ENCODE data around the gene HLA-F.

Gene HLA-F

GRCh38 chr6:29770306-29770705 lies 47.1 kb downstream of the HLA-F start:
- CTCF ChIA-PET = no interaction called here
- POLR2A ChIA-PET = no interaction called here
- TF ChIP-seq CTCF (IDR thresholded peaks at IDR 0.05; ENCODE audit: control extremely low read depth, extremely low read depth, low read depth, missing control alignments) = no peak
- no peak for DNase-seq (ENCODE audit: extremely low spot score)

- no peak for DNase-seq (ENCODE audit: extremely low spot score)
- CTCF ChIA-PET = interaction anchor here (0.7 to 1.5 kb wide), 4 partner anchors 12 to 127 kb away, joined by 3 to 4 read pairs (median 3); no protein-coding TSS in a partner anchor
- POLR2A ChIA-PET = no interaction called here
- TF ChIP-seq CTCF (IDR thresholded peaks at IDR 0.05; ENCODE audit: control extremely low read depth, extremely low read depth, low read depth, missing control alignments) = no peak
Observed at GRCh38 chr6:29776684-29777083, 53.5 kb downstream of the HLA-F start.

All from GM10248 (cell line).